Measurements from ENCODE around the gene GTF2IRD1. TPM values are rescaled to one million over a fixed set of nuclear protein-coding genes. Genes with fewer than 3 reads are reported as not detected.

The GTF2IRD1 gene
- total and polyA plus RNA-seq, 2 of the 4 experiments (the other 2 are of a cell fraction): 4.1 to 21.9 TPM

GRCh38 chr7:74544706-74545469, 91.2 kb downstream of the GTF2IRD1 start:
- H4K91ac ChIP-seq (ENCODE audit: insufficient read depth, low read depth, low read length): no peak overlapping the region
- H3K9me3 ChIP-seq (ENCODE audit: control insufficient read depth, insufficient read depth, low read length): no peaks in the 10 kb centered on the region
- H3K36me3 ChIP-seq (ENCODE audit: control insufficient read depth, insufficient read depth, low read length): peaks cover 43% of the 10 kb centered on the region
- no peak overlapping the region for H2BK20ac ChIP-seq (ENCODE audit: low read depth, low read length)
- no peak overlapping the region for H2BK120ac ChIP-seq (ENCODE audit: low read depth, low read length)
- no peak overlapping the region for H3K18ac ChIP-seq (ENCODE audit: low read depth, low read length)
- H3K9me1 ChIP-seq (ENCODE audit: insufficient read depth, low read length): no peaks in the 10 kb centered on the region
- H2AK5ac ChIP-seq (ENCODE audit: low read depth, low read length): no peak overlapping the region
- H3K4me2 ChIP-seq (ENCODE audit: low read depth, low read length): no peak overlapping the region
- no peak overlapping the region for H3K14ac ChIP-seq (replicated peaks; ENCODE audit: low read depth, low read length)
- 81% methylated on average over 3 of the region's 12 CpGs; no CpG with 5 or more reads in 1 of the 2 experiments for WGBS, 2 experiments (ENCODE audit: extremely low coverage in 2 of 2, insufficient read length in 1 of 2)
- H3K4me3 ChIP-seq (ENCODE audit: insufficient read depth, low read depth, low read length): no peak overlapping the region
- no peak overlapping the region for H4K5ac ChIP-seq (ENCODE audit: low read depth, low read length)
- peak overlapping the region; percentile 42 for H2AK9ac ChIP-seq (replicated peaks; ENCODE audit: low read depth, low read length, poor library complexity)
- H3K27ac ChIP-seq (ENCODE audit: insufficient read depth, low read length): no peak overlapping the region
- ATAC-seq (ENCODE audit: low read depth) (peak; percentile 88), DNase-seq (peak; percentile 64)
- ChIA-PET POLR2A (ENCODE audit: unreplicated experiment) (no interaction called here), CTCF (interaction anchor here (0.9 kb wide), 1 partner anchor 38 kb away, joined by 3 read pairs; no protein-coding TSS in a partner anchor)
- no peak overlapping the region for H3K9ac ChIP-seq (ENCODE audit: low read depth, low read length)
- H4K8ac ChIP-seq (ENCODE audit: low read depth in 2 of 2, low read length in 2 of 2): no peak overlapping the region
- intact Hi-C loops (cut with micrococcal nuclease) (loop anchor here (2.0 to 5.0 kb wide), 2 partner anchors 93 to 128 kb away; partner anchors contain the start of gene GTF2IRD1), dilution Hi-C loops (cut with HindIII; ENCODE audit: low sequenced_read_pairs, unreplicated experiment) (no loop called here), in situ Hi-C loops (cut with MboI; ENCODE audit: low sequenced_read_pairs) (no loop called here)
- H3K56ac ChIP-seq (ENCODE audit: extremely low read depth, insufficient read depth, low read length): no peak overlapping the region
- H3K23ac ChIP-seq (ENCODE audit: low read depth, low read length): no peak overlapping the region
- TF ChIP-seq USF2 (IDR thresholded peaks at IDR 0.05; ENCODE audit: low read depth, low read length) (no peak), FOS (IDR thresholded peaks at IDR 0.05; ENCODE audit: low read depth, low read length) (no peak), CTCF (conservative IDR thresholded peaks at IDR 0.05; ENCODE audit: low read depth, low read length) (peak; percentile 67), SMC3 (IDR thresholded peaks at IDR 0.05; ENCODE audit: low read depth, low read length) (peak; percentile 76), CHD1 (IDR thresholded peaks at IDR 0.05; ENCODE audit: low read depth, low read length) (no peak), RAD21 (IDR thresholded peaks at IDR 0.05; ENCODE audit: low read length) (peak; percentile 70)
- H2AFZ ChIP-seq (replicated peaks; ENCODE audit: low read length, poor library complexity): no peak overlapping the region
- no peaks in the 10 kb centered on the region; a peak in 1 of 4 replicates for H3K79me1 ChIP-seq (ENCODE audit: low read depth in 1 of 2, low read length in 2 of 2)
- no peak overlapping the region for H2BK5ac ChIP-seq (ENCODE audit: low read depth, low read length, poor library complexity, severe bottlenecking)
- no peaks in the 10 kb centered on the region for H3K4me1 ChIP-seq (ENCODE audit: control insufficient read depth, insufficient read depth, low read length)
- no peaks in the 10 kb centered on the region; the same call in 1 of the 2 replicates for H4K20me1 ChIP-seq (ENCODE audit: insufficient read depth, low read length)
- H3K4ac ChIP-seq (ENCODE audit: low read depth, low read length): no peak overlapping the region
- H2BK15ac ChIP-seq (ENCODE audit: low read depth, low read length): no peak overlapping the region
- no TSS peak for BruUV-seq (replicated peaks)
- no peaks in the 10 kb centered on the region for H3K27me3 ChIP-seq (ENCODE audit: control insufficient read depth, insufficient read depth, low read length)

Data from IMR-90 (cell line).